IPS-11a (cell line): Measurements from ENCODE around the gene ITIH1.
"Not testable (repeated sequence)": the region's sequence is repeated elsewhere in the genome, so short reads cannot be mapped to it uniquely, and the experiment has no call there.

Source experiments
- H3K4me3 ChIP-seq: one replicate; pipeline ENCODE4 v1.5.1; 2013; ENCODE audit warnings: low read depth, low read length, control low read depth

ITIH1 gene

DNA sequence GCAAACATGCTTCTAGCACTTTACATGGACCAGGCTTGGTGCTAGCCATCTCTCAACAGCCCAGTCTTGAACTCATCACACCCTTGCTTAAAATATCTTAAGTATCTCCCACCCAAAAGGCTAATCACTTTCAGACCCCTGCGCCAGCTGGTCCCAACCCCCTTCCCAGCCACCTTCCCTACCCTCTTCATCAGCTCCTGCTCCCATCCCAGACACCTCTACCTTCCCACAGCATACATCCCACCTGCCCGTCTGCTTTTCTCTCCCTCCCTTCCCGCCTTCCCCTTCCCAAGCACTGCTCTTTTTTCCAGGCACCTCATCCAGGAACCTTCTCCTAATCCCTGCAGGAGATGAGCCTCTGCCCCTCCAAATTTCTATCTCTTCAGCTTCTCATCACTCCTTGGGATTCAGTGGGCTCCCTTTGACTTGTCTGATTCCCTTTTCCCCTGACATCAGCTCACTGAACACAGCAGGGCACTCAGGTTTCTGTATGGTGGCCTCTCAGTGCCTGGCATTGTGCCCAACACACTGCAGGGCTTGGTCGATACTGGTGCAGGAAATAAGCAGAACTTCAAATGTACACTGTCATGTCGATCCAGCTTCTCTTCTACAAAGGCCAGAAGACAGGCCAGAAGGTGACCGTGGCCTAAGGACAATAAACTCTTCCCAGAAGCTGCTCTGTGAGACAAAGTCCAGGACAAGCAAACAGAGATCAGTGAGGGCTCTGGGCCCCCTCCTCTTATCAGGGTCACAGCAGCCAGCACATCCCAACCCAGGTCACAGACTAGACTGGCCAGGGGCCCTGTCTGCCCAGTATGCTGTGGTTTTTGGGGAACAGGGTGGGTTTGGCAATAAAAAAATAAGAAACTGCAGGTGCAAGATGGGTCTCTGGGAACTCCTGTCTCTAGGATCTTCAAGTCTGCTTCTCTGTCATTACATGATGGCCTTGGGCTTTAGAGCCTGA, 2.2 kb upstream of the ITIH1 start:
- H3K4me3 ChIP-seq, result no peak overlapping the region

DNA sequence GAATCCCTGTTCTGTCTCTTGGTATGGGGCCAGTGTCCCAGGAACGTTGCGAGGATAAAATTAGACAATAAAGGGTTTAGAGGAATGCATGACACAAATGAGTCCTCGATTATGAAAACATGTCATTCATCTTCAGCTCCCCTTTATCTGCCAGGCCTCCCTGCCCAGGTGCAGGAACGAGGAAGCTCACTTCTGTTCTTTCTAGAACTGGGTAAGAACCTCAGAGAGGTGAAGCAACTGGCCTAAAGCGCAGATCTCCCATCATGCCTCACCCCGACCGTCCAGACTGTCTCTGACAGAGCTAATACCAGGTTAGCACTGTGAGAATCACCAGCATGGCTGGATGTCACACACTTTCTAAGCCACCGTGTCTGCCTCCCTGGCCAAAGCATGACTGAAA, 1.5 kb upstream of the ITIH1 start:
- no peak overlapping the region for H3K4me3 ChIP-seq

DNA sequence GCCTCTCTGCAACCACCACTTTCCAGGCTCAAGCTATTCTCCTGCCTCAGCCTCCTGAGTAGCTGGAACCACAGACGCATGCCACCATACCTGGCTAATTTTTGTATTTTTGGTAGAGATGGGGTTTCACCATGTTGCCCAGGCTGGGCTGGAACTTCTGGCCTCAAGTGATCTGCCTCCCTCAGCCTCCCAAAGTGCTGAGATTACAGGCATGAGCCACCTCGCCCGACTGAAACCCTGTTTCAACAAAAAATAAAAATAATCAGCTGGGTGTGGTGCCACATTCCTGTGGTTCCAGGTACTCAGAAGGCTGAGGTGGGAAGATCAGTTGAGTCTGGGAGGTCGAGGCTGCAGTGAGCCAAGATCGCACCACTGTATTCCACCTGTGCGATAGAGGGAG, 913 bp upstream of the ITIH1 start:
- not testable (repeated sequence) for H3K4me3 ChIP-seq

DNA sequence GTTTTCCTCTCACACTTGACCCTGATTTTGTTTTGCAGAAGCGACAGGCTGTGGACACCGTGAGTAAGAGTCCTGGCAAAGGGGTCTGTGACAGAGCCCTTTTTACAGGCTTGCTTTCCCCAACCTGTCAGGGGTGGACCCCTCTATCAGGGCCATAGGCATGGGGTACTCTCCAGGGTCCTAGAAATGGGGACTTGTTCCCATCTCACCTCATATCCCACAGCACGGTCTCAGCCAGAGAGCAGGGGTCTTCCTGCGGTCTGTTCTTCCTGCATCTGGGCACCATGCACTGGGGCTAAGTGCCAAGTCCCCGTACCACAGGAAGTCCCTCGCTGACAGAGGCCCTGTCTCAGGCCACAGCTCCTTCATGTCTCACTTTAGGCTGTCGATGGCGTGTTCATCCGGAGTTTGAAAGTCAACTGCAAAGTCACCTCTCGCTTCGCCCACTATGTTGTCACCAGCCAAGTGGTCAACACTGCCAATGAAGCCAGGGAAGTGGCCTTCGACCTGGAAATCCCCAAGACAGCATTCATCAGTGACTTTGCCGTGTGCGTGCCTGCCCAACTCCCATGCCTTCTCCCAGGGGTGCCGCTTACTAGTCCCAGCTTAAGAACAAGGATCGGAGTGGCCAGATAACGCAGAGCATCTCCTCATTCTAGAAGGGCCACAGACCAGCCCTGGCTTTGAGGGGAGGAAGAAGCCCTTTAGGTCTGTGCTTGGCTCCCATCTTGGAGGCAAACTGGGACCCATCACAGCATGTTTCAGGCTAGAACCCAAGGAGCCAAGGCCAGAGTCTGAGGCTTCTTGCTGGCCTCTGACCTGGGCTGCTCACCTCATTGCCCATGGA, 783 bp downstream of the ITIH1 start:
- no peak overlapping the region for H3K4me3 ChIP-seq

DNA sequence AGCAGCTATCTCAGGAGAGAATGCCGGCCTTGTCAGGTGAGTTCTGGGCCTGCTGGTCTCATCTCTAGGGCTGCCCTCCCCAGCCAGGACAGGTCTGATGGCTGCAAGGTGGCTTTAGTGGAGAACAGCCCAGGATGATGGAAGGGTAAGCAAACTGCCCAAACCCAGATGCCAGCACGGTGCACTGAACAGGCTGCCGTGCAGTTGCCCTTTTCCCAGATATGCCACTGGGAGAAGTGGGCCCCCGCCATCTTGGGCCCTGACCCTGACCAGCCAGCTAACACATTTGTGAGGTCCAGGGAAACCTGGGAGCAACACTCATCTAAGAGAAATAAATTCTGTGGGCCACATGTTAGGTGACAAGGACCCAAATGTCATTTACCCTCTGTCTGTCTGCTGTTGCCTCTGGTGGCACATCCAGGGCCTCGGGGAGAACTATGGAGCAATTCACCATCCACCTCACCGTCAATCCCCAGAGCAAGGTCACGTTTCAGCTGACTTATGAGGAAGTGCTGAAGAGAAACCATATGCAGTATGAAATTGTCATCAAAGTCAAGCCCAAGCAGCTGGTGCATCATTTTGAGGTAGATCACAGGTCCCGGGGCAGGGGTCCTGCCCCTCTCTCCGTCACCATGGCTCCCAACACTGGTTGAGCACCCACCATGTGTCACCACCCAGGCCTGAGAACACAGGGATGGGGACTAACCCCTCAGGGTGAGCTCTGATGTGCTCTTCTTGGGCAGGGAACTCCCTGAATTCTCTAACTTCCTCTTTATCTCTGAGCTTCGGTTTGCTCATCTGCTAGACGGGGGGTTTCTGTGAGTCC, 1.8 kb downstream of the ITIH1 start:
- no peak overlapping the region for H3K4me3 ChIP-seq

DNA sequence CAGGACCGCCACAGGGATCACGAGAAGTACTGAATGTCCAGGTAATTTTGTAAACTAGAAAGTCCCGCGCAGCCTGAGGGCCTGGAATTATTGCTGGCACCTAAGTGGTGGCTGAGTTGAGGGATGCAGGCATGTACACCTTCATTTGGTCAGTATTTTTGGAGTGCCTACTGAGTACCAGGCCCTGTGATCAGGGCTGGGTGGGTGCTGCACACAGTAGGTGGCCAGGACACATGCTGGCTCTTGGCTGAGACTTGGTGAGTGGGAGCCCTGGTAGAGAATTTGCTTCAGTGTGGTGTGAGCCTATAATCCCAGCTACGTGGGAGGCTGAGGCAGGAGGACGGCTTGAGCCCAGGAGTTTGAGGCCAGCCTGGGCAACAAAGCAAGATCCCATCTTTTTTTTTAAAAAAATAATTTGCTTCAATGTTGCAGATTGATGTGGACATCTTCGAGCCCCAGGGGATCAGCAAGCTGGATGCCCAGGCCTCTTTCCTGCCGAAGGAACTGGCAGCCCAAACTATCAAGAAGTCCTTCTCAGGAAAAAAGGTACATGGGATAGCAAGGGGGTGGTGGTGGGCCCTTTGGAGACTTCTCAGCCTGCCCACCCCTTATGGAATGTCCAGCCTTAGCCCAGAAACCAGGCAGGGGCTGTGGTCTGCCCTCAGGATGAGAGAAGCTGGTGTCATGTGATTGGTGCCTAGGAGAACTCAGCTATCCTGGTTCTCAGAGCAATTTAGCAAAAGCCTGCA, 2.6 kb downstream of the ITIH1 start:
- H3K4me3 ChIP-seq, result no peak overlapping the region

DNA sequence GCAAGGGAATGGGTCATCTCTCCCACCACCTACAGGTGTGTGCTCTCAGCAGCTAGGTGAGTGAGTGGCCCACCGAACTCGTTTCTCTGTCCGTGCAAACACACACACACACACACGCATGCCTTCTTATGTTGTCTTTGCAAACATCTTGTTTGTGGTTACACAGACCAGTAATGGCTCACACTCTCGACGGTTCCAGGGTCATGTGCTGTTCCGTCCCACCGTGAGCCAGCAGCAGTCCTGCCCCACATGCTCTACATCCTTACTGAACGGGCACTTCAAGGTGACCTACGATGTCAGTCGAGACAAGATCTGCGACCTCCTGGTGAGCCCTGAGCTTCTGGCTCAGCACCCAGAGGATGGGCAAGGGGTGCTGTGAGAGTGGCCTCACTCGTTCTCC, 4.3 kb downstream of the ITIH1 start:
- no peak overlapping the region for H3K4me3 ChIP-seq

DNA sequence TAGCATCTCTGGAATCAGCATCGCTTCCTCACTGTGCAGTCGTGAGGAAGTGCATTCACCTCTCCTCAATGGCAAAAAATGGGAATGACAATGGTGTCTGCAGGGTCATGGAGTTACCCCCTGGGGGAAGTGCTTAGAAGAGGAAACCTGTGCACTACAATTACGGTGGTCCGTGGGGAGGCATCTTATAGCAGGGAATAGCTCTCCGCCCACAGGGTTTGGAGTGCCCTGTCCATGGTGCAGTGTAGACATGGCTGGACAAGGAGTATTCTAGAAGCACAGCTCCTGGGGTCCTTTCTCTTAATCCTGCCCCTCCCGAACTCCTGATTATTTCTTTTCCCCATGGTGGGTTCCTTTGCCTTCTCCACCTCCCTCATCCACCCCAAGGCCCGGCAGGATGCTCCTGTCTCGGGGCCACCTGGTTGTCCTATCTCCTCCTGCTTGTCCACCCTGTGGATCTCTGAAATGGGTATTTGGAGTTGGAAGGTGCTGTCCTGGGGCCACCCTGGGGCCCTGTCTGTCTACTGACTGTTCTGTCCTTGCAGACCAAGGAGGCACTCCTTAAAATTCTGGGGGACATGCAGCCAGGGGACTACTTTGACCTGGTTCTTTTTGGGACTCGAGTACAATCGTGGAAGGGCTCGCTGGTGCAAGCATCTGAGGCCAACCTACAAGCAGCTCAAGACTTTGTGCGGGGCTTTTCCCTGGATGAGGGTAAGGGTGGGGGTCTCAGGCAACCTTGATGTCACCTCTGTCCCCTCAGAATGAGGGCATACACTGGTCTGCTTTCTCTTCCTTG, 5.2 kb downstream of the ITIH1 start:
- no peak overlapping the region for H3K4me3 ChIP-seq

DNA sequence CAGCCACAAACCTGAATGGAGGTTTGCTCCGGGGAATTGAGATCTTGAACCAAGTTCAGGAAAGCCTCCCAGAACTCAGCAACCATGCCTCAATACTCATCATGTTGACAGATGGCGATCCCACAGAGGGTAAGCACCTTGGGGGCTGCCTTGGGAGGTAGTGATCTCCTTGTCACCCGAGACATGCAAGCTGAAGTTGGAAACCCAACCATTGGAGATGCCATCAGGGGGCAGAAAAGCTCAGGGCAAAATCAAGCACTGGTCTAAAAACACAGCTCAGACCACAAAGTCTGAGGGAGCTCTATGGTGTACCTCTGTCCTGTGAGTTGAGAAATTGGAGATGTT, 5.8 kb downstream of the ITIH1 start:
- H3K4me3 ChIP-seq, result no peak overlapping the region

DNA sequence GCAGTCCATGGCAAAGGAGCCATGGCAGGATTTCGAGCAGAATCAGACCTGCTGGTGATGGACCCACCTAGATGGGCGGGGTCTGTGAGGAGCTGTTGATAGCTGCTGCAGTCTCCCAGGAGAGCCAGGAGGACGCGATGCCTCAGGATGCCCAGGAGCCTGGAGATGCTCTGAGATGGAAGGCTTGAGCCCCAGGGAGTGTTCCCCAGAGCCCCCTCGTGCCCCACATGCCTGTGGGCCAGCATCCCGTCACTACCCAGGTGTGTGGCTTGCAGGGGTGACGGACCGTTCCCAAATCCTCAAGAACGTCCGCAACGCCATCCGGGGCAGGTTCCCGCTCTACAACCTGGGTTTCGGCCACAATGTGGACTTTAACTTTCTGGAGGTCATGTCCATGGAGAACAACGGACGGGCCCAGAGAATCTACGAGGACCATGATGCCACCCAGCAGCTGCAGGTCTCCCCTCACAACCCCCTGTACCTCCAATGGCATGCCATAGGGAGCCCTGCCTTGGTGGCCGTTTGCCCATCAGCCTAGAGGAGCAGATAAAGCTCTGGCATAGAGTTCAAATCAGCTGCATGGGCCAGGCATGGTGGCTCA, 6.7 kb downstream of the ITIH1 start:
- no peak overlapping the region for H3K4me3 ChIP-seq

DNA sequence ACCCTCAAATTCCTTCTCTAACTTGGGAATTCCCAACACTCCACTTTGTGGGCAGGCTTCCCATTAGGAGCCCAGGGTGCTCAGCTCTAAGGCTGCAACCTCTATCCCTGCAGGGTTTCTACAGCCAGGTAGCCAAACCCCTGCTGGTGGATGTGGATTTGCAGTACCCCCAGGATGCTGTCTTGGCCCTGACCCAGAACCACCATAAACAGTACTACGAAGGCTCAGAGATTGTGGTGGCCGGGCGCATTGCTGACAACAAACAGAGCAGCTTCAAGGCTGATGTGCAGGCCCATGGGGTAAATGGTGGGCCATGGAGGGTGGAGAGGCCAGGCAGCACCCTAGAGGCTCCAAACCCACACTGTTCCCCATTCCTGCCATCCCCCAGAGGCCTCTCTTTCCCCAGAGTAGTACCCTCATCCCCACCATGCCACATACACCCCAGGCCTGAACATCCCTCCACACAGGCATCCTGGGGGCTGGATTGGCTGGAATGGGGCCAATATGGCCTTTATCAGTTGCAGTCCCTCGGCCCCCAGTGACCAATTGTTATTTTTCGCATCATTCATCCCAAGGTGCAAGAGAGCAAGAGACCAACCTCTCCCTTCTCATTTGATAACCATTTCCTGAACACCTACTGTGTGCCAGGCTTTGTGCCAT, 7.7 kb downstream of the ITIH1 start:
- no peak overlapping the region for H3K4me3 ChIP-seq

DNA sequence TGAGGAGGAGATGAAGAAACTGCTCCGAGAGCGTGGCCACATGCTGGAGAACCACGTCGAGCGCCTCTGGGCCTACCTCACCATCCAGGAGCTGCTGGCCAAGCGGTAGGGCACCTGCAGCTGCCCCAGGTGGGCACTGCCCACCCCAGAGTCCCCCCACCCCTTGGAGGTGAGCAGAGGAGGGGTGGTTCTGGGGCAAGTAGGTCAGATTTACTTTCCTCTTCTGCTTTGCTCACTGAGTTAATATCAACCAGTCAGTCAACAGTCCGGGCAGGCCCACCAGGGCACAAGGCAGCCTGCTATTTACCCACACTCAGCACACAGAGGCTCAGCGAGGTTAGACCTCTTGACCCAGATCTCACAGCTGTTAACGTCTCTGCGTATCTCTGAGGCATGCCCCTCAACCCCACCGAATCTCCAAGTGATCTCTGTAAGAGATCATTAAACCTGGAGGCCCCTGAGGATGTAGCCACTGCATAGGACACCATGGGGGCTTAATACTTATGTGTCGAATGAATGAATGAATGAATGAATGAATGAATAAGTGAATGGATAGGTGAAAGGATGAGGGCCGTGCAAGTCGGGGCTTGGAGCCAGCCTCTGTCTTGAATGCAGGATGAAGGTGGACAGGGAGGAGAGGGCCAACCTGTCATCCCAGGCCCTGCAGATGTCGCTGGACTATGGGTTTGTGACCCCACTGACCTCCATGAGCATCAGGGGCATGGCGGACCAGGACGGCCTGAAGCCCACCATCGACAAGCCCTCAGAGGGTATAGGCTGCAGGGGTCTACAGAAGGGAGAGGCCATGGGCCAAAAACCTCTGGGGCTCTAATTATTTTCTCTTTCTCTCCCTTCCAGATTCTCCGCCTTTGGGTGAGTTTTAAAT, 9.2 kb downstream of the ITIH1 start:
- H3K4me3 ChIP-seq, result no peak overlapping the region

DNA sequence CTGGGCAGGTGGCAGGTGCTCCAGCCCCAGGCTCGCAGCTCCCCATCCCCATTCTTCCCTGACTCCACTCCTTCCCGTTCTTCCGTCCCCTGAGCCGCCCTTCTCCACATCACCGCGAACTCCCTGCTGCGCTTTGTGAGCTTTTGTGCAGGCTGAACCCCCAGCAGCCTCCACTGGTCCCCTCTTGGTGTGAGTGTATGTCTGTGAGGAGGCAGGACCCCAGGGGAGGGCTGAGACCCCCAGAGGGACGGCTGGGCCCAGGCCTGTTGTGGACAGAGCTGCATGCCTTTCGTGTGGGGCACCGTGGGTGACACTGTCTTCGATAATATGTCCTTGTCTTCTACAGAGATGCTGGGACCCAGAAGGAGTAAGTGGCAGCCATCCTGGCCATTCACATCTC, 9.8 kb downstream of the ITIH1 start:
- H3K4me3 ChIP-seq, result no peak overlapping the region

DNA sequence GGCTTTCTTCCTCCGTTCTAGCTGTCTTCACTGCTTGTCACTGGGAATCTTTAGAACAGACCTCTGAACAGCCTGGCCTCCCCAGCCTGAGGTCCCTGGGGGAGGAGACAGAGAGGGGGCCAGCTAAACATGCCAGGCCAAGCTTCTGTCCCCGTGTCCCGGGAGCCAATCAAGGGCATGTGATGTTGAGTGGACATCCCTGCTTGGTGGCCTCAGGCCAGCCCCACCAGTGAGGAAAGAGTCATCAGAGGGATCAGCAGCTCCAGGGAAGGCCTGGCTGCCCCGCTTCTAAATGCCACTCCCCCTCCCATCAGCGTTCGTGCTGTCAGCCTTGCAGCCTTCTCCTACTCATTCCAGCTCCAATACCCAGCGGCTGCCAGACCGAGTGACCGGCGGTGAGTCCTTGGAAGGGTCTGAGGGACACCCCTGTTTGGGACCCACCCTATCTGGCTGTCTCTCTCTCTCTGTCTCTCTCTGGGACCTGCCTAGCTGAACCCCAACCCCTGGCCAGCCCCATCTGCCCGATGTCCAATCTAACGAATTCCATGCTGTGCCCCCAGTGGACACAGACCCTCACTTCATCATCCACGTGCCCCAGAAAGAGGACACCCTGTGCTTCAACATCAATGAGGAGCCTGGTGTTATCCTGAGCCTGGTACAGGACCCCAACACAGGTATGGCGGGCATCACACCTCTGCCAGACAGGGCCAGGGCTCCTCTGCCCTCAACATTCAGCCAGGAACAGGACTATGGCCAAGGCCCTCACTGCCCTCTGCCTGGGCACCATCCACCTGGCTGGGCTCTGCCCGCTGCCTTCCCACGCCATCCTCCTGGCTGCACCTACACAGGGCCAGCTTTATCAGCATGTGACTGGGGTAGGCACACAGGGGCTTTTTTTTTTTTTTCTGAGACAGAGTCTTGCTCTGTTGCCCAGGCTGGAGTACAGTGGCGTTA, 10.6 kb downstream of the ITIH1 start:
- H3K4me3 ChIP-seq, result no peak overlapping the region

DNA sequence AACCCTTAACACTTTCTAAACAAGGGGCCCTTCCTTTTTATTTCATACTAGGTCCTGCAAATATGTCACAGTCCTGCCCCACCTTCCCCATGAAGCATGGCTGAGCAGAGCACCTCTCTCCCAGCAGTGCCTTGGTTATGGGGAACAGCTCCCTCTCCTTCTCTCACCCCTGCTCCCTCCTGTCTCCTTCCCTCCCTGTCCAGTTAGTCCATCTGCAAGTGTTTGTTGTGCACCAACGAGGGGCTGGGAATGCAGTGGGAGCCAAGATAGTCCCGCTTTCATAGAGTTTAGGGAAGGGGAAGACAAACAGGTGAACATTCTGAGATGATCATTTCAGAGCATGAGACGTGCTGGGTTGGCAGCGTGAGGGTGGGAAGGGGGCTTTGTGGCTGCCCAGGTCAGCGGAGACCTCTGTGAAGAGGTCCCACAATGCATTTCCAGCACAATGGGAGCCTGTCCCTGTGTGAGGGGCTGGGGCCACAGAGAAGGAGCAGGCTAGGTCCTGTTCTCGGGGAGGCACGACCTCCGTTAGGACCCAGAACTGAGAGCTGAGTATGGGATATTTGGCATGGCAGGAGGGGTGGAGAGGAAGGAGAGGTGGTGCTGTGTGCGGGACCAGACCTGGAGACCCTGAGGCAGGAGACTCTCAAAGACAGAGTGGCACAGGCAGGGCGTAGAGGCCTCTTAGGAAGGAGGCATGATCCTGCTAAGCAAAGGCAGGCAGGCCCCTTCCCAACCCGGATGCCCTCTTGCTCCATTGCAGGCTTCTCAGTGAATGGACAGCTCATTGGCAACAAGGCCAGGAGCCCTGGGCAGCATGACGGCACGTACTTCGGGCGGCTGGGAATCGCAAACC, 11.7 kb downstream of the ITIH1 start:
- no peak overlapping the region for H3K4me3 ChIP-seq

DNA sequence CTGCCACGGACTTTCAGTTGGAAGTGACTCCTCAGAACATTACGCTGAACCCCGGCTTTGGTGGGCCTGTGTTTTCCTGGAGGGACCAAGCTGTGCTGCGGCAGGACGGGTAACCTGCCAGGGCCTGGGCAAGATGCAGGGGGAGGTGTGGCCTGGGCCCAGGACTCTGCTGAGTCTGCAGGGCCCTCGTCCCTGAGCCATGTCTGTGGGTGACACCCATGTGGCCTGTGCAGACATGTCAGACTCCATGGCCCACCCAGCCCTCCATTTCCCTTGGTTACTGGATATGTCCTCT, 12.3 kb downstream of the ITIH1 start:
- H3K4me3 ChIP-seq, result no peak overlapping the region
